HK-2 (cell line): ENCODE measurements around the gene WDR93.

Experiments used
- DNase-seq: peaks from one replicate; pipeline ENCODE4 v3.0.0-alpha.2; 2018; ENCODE audit not compliant: unreplicated experiment

The WDR93 gene

DNA sequence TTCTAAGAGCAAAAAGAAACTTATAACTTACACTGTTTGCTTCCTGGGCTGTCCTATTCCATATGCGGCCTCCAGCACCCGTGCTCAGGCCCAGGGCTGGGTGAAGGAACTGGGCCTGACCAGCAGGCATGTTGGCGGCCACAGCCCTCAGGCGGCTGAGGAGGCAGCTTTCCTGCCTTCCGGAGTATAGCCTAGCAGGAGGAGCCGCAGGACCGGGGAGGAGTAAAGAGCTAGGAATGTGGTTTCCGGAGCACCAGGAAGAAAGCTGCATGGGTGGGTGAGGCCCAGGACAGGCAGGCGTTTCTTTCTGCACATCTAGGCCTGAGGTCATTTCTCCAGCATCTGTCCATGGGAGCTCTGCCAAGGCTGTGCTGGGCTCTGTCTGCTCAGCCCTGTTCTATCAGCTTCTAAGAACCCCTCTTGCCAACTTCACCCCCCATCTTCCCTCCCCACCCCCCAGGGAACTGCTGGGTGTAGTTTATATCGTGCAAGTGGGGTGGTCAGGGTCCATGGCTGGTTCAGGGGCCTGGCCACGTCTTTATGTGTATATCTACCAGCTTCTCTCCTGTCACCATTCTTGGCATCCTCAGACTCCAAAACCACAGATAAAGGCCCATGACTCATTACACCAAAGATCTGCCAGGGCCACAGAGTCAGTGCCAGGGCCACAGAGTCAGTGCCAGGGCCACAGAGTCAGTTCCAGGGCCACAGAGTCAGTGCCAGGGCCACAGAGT, 27.6 kb upstream of the WDR93 start:
- DNase-seq: peak; percentile 74

DNA sequence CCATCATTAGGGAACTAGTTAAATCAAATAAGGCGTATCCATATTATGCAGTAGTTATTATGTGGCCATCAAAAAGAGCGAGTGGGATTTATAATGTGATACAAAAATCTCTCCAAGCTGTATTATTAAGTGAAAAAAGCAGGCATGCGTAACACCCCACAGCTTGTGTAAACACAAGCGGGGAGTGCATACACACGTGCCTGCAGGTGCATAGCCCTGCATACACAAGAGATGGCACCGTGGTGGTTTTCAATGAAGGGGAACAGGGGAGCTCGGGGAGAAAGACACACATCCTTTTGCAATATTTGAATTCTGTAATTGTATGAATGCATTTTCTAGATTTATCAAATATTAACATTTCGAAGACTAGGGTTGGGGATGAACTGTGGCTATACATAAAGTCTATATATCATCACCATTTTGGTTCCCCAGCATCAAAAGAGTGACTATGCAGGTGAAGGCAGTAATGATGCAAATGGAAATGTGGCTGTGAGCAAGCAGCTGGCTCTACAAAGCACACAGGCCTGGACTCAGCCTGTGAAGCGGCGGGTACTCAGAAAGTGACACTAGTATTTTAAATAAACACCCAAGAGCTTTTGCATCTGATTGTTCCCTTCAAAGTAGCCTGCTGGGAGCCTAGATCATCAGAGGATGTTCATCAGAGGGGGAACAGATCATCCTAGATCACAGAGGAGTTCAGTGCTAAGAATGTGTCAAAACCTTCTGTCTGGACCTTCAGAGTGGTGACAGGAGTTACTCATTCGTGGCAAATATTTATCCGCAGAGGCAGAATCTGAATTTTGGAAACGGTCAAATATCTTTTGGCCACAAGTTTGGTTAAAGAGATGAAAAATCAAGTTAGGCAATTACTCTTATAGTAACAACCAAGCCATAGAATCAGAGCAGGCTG, 25.9 kb upstream of the WDR93 start:
- DNase-seq: no peak

DNA sequence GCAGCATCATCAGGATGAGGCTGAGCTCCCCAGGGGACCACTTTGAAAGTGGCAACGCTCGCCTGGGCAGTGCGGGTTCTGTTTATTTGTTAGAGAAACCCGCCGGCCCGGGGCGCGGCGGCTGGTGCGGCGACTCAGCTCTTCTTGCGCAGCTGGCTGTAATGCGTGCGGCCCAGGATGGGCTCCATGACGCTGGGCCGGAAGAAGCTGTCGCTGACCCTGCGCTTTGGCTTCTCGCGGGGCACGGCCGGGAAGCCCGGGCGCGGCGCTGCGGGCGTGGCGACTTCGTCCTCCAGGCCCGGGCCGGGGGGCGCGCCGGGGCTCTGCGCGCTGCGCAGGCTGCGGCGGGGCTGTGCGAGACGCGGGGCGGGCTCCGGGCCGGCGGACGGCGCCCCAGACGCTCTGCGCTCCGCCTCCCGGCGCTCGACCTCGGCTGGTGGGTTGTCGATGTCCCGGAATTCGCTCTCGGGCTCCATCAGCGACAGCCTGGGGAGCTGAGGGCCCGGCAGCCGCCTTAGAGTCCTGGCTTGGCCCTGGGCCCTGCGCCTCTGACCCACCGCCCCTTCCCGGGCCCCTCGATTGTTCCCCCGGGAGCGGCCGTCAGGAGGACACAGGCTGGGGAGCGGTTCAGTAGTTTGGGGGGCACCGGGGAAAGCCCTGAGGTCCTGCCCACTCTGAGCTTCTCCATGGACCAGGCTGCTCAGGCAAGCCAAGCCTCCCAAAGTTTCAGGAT, 25.0 kb upstream of the WDR93 start:
- DNase-seq: no peak

DNA sequence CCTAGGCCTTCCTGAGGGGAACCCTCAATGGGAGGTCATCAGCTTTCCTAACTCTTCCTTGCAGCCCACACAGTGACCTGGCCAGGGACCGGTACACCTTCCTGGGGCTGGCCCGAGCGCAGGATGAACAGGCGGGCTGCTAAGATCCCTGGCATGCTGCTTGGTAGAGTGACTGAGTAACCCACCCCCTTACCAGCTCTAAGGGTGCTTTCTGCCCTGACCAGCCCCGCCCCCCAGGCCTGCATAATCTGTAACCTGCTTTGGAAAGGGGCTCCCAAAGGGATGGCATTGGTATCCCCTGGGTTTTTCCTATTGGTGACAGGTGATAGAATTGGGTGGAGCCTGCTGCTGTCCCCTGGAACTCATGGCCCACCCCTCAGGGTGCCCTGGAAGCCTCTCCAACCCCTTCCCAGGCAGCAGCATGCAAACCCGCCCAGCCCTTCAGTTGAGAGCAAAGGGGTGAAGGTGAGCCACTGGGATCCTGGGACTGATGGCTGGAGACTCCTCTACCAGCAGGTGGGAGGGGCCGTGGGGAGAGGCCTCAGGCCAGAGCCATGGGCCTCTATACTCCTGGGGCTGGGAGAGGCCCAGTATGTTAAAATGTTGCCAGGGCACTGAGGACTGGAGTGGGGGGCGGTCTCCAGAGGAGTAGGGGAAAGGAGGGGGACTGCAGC, 24.3 kb upstream of the WDR93 start:
- no peak for DNase-seq

DNA sequence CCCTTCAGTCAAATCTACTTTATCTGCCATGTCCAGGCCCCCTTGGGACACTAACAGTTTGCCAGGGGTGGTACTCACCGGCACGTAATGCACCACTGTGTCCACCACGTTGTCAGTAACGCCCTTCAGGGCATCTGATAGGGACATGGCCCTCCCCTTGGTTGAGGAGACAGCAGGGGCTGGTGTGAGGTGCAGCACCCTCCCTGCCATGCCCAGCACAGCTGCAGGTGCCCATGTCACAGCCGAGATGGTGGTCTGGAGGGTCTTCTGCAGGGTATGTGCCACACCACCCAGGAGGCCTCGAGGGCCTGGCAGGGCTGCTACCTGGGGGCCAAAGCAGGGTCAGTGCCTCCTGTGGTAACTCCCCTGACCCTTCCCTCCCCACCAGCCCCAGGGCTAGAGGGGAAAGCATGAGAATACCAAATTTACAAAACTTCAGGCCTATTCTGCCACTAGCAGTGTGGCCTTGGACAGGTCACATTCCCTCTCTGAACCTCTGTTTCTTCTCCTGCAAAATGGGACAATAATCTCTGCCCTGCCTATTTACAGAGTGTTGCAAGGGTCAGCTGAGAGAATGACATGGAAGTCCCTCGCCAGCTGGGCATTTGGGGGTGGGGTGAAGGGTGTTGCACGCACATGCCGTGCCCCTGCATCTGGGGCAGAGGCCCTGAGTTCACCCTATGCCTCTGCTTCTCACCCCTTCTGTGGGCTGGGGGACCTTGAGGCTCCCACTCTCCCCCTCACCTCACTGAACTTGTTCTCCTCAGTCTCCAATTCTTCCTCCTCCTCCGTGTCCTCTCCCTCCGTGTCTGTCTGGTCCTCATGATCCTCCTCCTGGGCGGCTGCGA, 23.5 kb upstream of the WDR93 start:
- DNase-seq: no peak

DNA sequence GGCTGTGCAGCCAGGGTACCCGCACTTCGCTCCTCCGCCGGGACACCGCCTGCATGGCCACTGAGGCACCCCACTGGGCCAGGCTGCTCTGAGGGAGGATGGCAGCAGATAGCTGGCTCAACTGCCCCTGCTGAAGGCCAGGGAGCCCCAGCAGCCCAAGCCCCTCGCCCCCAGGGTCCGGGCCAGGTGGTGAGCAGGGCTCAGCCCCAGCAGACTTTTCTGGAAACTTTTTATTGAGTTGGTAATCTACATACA, 23.0 kb upstream of the WDR93 start:
- DNase-seq: no peak

DNA sequence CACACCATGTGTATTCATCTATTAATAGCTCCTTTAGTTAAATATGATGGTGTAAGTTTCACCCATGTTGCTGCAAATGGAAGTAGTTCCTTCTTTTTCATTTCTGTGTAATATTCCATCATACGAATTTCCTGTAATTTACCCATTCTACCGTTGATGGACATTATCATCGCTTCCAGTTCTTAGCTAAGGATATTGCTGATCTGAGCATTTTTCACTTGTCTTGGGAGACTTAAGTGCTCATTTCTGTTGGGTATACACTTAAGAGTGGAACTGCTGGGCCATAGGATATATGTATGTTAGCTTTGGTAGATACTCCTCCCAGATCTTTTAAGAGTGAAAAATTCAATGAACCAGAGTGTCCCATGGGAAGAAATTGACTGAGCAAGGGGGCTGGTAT, 22.4 kb upstream of the WDR93 start:
- DNase-seq: no peak

DNA sequence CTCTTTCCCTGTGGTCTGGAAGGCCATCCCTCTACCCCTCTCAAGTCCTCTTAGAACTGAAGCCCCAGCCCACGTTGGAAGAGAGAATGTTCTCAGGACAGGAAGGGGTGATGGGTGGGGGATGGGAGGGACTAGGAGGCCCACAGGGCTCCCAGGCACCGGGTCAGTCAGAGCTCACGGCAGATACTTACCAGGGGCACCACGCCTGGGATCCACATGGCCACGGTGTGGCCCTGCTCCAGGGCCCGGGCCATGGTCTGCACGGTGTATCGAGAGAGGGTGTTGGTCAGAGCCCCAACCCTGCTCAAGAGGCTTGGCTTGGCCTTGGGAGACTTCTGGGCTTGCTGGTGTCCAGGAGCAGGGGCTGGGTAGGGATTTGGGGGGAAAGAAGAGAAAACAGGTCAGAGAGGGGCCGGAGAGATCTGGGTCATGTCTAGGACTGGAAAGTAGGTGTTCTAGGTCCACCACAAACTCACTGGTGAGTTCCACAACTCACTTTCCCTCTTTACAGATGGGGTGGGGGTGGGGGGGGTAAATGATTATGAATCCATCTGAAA, 21.2 kb upstream of the WDR93 start:
- no peak for DNase-seq

DNA sequence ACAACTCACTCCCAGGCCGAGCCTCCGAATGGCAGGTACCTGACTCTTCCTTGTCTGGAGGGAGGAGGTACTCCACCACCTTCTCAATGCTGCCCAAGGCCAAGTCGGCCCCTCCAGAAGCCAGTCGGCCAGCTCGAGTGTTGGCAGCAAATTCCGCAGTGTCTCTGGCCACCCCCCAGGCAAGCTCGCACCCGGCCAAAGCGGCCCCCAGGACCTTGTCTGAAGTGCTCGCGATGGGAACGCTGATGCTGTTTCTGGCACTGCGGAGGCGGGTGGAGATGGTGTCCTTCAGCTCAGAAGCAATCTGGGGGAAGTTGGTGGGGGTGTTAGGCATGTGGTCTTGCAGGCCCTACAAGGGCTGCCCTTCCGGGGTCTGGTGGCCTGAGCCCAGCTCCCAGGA, 20.7 kb upstream of the WDR93 start:
- no peak for DNase-seq

DNA sequence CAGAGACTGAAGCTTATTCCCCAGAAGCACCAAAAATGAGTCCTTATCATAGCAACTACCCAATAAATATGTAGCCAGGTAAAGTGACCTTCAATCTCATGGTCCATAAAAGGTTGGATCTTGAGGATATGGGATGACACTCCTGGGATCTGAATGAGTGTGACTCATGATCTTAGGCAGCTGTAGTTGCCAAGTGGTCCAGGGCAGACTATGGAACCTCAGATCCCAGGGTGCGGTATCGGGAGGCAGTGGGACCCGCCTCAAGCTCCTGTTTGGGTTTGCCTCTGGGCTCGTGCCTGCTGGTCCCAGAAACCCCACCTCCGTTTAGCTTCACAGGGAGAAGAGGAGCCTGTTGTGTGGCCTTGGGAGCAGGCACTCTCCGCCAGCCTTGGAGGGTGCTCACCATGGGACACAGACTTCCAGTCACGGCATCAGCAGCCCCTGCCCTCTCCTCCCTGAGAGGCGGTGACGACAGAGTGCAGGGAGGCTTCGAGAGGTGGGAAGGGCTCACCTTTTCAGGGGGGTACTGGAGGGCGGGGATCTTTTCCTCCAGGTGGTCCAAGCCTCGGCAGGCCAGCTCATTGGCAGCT, 19.5 kb upstream of the WDR93 start:
- DNase-seq: no peak

DNA sequence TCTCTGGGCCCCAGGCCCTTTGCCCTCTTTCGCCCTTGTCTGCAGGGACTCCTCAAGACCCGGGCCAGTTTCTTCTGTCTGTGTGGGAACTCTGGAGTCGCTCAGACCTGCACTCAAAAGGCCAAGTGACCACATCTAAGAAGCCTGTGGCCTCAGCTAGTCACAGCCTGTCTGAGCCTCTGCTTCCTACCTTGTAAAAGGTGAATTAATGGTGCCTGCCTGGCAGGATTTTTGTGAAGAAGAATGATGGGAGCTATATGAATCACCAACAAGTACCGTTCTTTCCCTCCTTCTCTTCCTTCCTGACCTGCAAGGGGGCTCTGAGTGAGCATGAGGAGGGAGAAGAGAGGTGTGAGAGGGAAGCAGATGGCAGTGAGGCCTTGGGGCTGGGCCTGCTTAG, 18.9 kb upstream of the WDR93 start:
- DNase-seq: no peak

DNA sequence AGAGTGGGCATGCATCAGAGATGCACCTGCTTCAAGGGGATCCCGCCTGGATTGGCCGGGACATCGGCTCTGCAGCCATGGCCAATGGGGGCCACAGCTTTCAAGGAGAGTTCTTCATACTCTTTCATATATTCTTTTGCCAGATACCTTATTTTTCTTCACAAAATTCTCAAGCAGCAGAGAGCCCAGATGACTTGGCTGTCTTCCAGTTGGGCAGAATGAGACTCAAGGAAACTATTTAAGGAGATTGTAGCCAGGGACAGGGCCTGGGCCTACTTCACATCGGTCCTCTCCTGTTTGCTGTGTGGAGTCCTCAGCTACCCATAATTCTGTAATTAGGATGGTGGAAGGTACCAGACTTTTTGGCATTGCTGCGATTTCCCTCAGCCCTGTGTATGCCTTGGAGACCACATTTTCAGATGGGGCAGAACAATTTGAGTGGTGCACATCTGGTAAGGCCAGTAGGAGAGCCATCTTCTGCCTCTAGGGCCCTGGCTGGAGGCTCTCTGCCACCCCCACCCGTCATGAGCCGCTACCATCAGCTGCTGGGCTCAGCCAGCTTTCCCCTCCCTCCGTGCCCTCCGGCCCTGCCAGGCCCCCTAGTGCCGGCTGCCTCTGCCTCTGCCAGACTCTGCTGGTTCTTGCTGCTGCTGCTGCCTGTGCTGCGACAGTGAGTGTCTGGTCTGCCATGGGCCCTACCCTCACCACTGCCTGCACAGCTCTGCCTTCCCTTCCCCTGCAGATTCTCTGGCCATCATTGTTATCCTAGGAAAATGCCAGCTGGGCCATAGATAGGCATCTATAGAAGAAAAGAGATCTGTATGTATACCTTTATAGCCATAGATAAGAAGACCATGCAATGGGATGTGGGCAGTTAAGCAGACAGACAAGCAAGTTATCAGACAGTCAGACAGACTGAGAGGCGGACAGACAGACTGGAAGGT, 18.1 kb upstream of the WDR93 start:
- DNase-seq: no peak

DNA sequence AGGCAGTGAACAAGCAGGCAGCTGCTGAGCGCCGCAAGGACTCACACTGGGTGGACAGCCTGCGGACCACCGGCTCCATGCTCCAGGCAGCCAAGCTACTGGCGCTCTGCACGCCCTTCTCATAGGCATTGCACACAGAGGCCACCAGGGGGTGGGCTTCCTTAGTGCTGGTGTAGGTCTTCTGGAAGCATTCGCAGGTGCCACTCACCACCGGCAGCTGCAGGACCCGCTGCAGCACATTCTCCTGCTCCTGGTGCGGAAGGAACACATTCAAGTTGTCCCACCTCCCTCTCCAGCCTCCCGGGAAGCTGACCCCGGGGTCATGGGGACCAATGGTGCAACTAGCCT, 17.5 kb upstream of the WDR93 start:
- no peak for DNase-seq

DNA sequence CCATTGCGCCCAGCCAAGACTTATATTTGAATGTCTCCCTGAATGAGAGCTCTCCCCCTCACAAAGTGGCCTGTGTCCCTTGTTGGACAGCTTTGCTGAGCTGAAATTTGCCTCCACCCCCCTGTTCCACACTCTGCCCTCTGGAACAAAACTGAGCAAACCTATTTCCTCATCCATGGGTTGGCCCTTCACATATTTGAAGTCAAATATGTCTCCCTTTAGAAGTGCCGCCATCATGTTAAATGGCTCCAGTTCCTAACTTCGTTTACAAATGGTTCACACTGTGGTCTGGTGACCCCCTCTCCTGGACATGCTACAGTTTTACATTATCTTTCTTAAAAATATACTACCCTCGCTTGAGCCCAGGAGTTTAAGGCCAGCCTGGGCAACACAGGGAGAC, 16.1 kb upstream of the WDR93 start:
- DNase-seq: no peak

DNA sequence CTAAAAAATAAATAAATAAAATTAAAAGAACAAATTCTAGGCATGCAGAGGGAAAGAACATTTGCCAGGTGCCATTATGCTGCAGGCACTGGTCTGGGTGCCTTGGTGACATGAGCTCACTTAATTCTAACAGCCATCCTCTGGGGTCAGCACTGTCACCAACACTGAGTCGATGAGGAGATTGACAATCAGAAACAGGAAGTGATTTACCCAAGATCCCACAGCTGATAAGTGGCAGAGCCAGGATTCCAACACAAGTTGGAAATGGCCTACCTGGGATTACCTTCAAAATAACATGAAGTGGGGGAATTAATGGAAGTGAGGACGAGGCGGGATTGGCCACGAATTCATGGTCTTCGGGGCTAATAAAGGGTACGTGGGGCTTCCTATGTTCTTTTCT, 15.0 kb upstream of the WDR93 start:
- no peak for DNase-seq

DNA sequence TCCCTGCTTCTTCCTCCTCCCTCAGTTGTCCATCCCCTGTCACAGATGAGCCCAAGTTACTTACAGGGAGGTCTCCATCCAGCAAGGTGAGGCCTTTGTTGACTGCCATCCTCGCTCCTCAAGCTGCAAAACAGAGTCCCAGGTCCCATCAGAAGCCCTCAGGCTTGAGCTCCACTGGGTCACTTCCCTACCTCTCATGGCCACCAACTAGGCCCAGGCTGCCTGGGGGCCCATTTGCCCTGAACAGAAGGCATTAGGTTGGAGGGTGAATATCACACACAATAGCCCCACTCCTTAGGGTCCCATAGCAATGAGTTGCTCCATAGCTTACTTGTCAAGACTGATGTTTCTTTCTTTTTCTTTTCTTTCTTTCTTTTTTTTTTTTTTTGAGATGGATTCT, 13.2 kb upstream of the WDR93 start:
- DNase-seq: no peak

DNA sequence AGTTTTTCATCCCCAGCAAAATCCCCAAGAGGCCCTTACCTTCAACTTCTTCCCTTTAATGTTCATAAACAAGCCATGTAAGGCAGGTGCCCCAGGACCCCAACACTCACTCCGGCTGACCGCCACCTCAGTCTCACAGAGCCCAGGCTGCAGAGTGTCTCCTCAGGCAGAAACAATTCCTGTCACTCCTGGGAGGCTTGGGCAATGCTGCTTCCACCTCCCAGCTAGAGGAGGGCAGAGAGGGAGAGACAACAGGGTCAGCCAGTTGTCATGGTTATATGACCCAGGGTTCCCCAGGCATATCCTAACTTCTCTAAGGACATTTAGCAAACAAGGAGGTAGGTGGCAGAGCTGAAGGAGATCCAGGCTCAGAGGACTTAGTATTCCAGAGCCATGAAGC, 11.4 kb upstream of the WDR93 start, which contains the start of gene PLIN1:
PLIN1 (minus strand) TSS at position 156 of the 400 bp plus-strand sequence. CDS start 1,878 bp downstream, outside the sequence.
- no peak for DNase-seq

DNA sequence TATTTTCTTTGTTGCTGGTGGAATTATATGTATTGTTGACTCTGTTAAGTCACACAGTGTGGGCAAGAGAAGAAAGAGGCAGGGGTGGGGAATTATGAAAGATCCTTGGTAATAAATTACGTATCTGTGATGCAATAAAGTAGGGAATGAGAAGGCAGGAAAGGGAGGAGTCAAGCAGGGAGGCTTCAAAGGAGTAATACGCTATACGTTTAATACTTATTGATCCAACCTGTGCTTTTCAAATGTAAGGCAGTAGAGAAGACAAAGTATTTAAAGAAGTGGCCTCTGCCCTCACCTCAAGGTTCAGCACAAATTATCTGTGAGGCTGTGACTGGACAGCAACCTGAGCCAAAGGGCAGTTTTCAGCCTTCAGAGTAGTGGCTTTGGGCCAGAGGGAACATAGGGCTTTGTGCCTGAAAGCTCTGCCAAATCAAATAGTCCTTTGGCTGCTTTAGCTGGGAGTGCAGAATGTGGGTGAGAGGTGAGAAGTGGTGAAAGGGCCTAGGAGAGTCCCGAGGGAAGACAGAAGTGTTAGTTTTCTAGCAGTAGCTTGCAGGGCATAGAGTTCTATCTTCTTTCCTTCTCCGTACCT, 10.2 kb upstream of the WDR93 start:
- no peak for DNase-seq

DNA sequence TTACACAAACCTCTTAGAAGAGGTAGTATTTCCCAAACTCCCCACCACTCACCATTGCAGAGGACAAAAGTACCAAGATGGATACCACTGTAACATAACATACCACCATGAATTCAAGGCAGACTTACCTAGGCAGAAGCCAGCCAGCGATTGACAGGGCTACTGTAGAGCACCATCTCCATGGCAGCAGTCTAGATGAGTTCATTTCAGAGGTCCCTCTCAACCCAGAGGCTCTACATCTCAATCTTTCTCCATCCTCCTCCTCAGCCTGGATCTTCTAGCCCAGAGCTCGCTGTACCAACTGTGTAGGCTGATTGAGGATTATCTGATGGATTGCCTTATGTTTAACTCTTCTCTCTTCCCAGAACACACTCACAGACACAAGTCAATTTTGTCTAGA, 9.5 kb upstream of the WDR93 start:
- no peak for DNase-seq
